ENCODE measurements around the gene TPPP2. TPM values are rescaled to one million over a fixed set of nuclear protein-coding genes. Genes with fewer than 3 reads are reported as not detected.

TPPP2 gene
- total RNA-seq, 1 experiment from 2014 or later: not detected

DNA sequence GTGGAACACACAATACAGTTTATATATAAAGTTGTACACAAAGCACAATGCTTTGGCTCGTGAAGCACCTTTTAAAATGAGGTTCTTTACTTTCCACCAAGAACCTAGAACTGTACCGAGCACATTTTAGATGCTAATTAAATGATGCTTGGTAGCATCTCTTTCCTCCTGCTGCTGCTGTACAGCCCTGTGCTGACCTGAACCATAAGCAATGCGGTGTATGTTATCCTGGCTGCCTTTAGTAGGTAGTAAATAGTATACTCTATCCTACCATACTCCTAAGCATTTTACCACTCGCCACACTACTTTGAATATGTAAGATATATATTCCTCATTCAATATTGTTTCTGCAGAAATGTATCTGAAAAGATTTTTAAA is 24.7 kb downstream of the TPPP2 start:
- no peaks in the 10 kb centered on the region for H3K36me3 ChIP-seq (ENCODE audit: control insufficient read depth, insufficient read depth, low read length)
- CTCF ChIA-PET: no interaction called here

DNA sequence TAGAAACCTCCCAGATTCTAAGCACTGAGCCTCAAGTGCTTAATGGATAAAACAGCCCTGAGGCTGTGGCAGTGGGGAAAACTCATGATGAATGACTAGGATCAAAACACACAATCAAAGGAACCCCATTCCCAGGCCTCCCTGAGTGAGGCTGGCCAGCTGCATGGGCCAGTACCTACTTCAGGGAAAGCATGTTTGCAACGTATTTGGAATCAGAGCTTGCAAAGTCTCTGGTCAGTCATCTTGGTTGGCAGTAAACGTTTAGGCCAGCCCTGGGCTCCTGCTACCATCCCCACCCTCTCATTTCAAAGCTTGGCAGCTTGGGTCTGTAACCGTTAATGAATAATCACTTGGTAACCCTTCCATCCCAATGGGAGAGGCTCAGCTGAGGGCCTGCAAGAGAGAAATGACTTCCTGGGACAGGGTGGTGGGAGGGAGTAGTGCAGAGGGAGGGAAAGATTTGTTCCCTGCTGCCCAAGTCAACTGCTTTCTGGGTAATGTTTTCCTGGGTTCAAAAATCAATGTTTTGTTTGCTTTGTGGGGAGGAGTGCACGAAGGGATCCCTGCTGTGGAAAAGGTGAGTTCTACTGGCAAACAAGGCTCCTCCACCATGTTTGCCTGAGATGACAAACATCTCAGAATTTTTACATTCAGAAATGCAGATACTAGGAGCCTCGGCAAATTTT is 25.6 kb downstream of the TPPP2 start:
- DNase-seq (ENCODE audit: low read depth, low spot score) (no peak), ATAC-seq (no peak)
- H3K4me3 ChIP-seq (ENCODE audit: low read depth in 2 of 2, low read length in 2 of 2): no peak overlapping the region
- no TSS peak for BruUV-seq (replicated peaks)
- H3K9me3 ChIP-seq (ENCODE audit: control insufficient read depth, insufficient read depth, low read depth, low read length): no peaks in the 10 kb centered on the region
- no peaks in the 10 kb centered on the region for H3K4me1 ChIP-seq (ENCODE audit: control insufficient read depth, insufficient read depth, low read length)
- H3K36me3 ChIP-seq (ENCODE audit: control insufficient read depth, insufficient read depth, low read length): no peaks in the 10 kb centered on the region
- intact Hi-C loops (cut with micrococcal nuclease; ENCODE audit: unreplicated experiment): no loop called here
- in situ Hi-C loops (cut with HindIII; ENCODE audit: low pct_unique_long_range_greater_than_20kb, low sequenced_read_pairs): no loop called here
- TF ChIP-seq TCF7L2 (IDR thresholded peaks at IDR 0.05; ENCODE audit: low read depth, low read length) (no peak), SIN3A (IDR thresholded peaks at IDR 0.05; ENCODE audit: borderline replicate concordance, insufficient read depth, low read depth, low read length) (no peak), POLR2AphosphoS5 (IDR thresholded peaks at IDR 0.05; ENCODE audit: low read depth, low read length) (no peak)
- TF ChIP-seq, protein P1, sequence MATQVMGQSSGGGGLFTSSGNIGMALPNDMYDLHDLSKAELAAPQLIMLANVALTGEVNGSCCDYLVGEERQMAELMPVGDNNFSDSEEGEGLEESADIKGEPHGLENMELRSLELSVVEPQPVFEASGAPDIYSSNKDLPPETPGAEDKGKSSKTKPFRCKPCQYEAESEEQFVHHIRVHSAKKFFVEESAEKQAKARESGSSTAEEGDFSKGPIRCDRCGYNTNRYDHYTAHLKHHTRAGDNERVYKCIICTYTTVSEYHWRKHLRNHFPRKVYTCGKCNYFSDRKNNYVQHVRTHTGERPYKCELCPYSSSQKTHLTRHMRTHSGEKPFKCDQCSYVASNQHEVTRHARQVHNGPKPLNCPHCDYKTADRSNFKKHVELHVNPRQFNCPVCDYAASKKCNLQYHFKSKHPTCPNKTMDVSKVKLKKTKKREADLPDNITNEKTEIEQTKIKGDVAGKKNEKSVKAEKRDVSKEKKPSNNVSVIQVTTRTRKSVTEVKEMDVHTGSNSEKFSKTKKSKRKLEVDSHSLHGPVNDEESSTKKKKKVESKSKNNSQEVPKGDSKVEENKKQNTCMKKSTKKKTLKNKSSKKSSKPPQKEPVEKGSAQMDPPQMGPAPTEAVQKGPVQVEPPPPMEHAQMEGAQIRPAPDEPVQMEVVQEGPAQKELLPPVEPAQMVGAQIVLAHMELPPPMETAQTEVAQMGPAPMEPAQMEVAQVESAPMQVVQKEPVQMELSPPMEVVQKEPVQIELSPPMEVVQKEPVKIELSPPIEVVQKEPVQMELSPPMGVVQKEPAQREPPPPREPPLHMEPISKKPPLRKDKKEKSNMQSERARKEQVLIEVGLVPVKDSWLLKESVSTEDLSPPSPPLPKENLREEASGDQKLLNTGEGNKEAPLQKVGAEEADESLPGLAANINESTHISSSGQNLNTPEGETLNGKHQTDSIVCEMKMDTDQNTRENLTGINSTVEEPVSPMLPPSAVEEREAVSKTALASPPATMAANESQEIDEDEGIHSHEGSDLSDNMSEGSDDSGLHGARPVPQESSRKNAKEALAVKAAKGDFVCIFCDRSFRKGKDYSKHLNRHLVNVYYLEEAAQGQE (IDR thresholded peaks at IDR 0.05; ENCODE audit: insufficient read depth in 1 of 2, low read depth in 2 of 2, low read length in 1 of 2): no peak
- TF ChIP-seq, protein P2, sequence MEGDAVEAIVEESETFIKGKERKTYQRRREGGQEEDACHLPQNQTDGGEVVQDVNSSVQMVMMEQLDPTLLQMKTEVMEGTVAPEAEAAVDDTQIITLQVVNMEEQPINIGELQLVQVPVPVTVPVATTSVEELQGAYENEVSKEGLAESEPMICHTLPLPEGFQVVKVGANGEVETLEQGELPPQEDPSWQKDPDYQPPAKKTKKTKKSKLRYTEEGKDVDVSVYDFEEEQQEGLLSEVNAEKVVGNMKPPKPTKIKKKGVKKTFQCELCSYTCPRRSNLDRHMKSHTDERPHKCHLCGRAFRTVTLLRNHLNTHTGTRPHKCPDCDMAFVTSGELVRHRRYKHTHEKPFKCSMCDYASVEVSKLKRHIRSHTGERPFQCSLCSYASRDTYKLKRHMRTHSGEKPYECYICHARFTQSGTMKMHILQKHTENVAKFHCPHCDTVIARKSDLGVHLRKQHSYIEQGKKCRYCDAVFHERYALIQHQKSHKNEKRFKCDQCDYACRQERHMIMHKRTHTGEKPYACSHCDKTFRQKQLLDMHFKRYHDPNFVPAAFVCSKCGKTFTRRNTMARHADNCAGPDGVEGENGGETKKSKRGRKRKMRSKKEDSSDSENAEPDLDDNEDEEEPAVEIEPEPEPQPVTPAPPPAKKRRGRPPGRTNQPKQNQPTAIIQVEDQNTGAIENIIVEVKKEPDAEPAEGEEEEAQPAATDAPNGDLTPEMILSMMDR (IDR thresholded peaks at IDR 0.05): no peak
- POLR2A ChIA-PET: no interaction called here
- no peaks in the 10 kb centered on the region for H3K27me3 ChIP-seq (ENCODE audit: control insufficient read depth, insufficient read depth, low read length)
- CTCF ChIA-PET: no interaction called here
- no peak overlapping the region for H3K27ac ChIP-seq (ENCODE audit: low read length)

More for the DNA sequence above, 24.7 kb downstream of the TPPP2 start:
- in situ Hi-C loops (cut with HindIII; ENCODE audit: low pct_unique_long_range_greater_than_20kb, low sequenced_read_pairs) (no loop called here), intact Hi-C loops (cut with micrococcal nuclease; ENCODE audit: unreplicated experiment) (no loop called here)
- no peak for ATAC-seq
- no peaks in the 10 kb centered on the region for H3K4me1 ChIP-seq (ENCODE audit: control insufficient read depth, insufficient read depth, low read length)
- DNase-seq (ENCODE audit: low read depth, low spot score): no peak
- BruUV-seq (replicated peaks): no TSS peak
- TF ChIP-seq TCF7L2 (IDR thresholded peaks at IDR 0.05; ENCODE audit: low read depth, low read length): no peak
- no peak overlapping the region for H3K4me3 ChIP-seq (ENCODE audit: low read depth in 2 of 2, low read length in 2 of 2)
- POLR2A ChIA-PET: no interaction called here
- no peaks in the 10 kb centered on the region for H3K9me3 ChIP-seq (ENCODE audit: control insufficient read depth, insufficient read depth, low read depth, low read length)
- H3K27ac ChIP-seq (ENCODE audit: low read length): no peak overlapping the region
- no peaks in the 10 kb centered on the region for H3K27me3 ChIP-seq (ENCODE audit: control insufficient read depth, insufficient read depth, low read length)

DNA sequence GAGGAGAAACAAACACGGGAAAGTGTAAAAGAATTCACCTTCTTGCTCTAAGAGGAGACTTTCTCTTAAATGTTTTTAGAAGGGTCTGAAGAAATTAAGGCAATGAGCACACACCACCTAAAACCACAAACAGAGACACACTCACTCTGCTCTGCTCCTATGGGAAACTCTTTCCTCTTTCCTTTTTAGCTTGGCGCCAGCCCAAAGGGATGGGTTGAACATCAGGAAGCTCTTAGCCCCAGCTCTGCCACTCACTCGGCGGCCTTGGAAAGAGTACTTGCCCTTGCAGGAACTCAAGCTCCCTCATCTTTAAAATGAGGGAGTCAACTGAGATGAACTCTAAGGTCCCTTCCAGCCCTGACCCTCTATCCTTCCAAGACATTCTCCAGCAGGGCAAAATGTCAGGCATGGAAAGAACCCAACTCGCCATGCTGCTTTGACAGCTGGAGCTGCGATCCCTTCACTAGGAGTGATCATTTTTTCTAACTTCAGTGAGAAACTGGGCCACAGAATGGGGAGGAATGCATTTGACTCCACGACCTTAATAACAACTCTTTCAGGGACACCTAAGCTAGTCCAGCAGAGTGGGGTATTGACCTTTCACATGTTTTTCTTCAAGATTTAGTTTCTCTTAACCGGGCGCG is 26.6 kb downstream of the TPPP2 start:
- intact Hi-C loops (cut with micrococcal nuclease; ENCODE audit: unreplicated experiment) (no loop called here), in situ Hi-C loops (cut with HindIII; ENCODE audit: low pct_unique_long_range_greater_than_20kb, low sequenced_read_pairs) (no loop called here)
- DNase-seq (ENCODE audit: low read depth, low spot score): no peak
- no peak for ATAC-seq
- H3K27ac ChIP-seq (ENCODE audit: low read length): no peak overlapping the region
- no peaks in the 10 kb centered on the region for H3K9me3 ChIP-seq (ENCODE audit: control insufficient read depth, insufficient read depth, low read depth, low read length)
- H3K4me3 ChIP-seq (ENCODE audit: low read depth in 2 of 2, low read length in 2 of 2): no peak overlapping the region
- H3K27me3 ChIP-seq (ENCODE audit: control insufficient read depth, insufficient read depth, low read length): no peaks in the 10 kb centered on the region; the same call in 1 of the 2 replicates
- POLR2A ChIA-PET: no interaction called here
- TF ChIP-seq SIN3A (IDR thresholded peaks at IDR 0.05; ENCODE audit: borderline replicate concordance, insufficient read depth, low read depth, low read length) (no peak), POLR2AphosphoS5 (IDR thresholded peaks at IDR 0.05; ENCODE audit: low read depth, low read length) (no peak), TCF7L2 (IDR thresholded peaks at IDR 0.05; ENCODE audit: low read depth, low read length) (no peak)
- TF ChIP-seq, protein P2 (IDR thresholded peaks at IDR 0.05): no peak
- TF ChIP-seq, protein P1 (IDR thresholded peaks at IDR 0.05; ENCODE audit: insufficient read depth in 1 of 2, low read depth in 2 of 2, low read length in 1 of 2): no peak
- H3K36me3 ChIP-seq (ENCODE audit: control insufficient read depth, insufficient read depth, low read length): no peaks in the 10 kb centered on the region
- BruUV-seq (replicated peaks): no TSS peak
- H3K4me1 ChIP-seq (ENCODE audit: control insufficient read depth, insufficient read depth, low read length): no peaks in the 10 kb centered on the region
- CTCF ChIA-PET: no interaction called here
